Measurements from ENCODE around the gene GALNT10. TPM values are rescaled to one million over a fixed set of nuclear protein-coding genes. Genes with fewer than 3 reads are reported as not detected.

The GALNT10 gene
- polyA plus RNA-seq, 1 donor (not counting 4 experiments of a cell fraction or from before 2014, with no cell fraction given) = 17.9 TPM

GRCh38 chr5:154295551-154295950 lies 105.0 kb downstream of the GALNT10 start:
- Histone ChIP-seq H3K9me3 (ENCODE audit: control insufficient read depth, low read depth, low read length) (no peaks in the 10 kb centered on the region), H3K4me3 (ENCODE audit: control insufficient read depth in 2 of 3, extremely low read depth in 1 of 3, insufficient read depth in 2 of 3, low read depth in 1 of 3, low read length in 3 of 3) (no peak overlapping the region), H3K9ac (ENCODE audit: control insufficient read depth, extremely low read depth, insufficient read depth, low read length) (no peak overlapping the region), H4K20me1 (ENCODE audit: control insufficient read depth, extremely low read depth, insufficient read depth, low read length) (no peaks in the 10 kb centered on the region), H3K27me3 (ENCODE audit: control insufficient read depth, extremely low read depth, insufficient read depth, low read length) (no peaks in the 10 kb centered on the region), H2AFZ (ENCODE audit: control insufficient read depth, low read length) (no peak overlapping the region), H3K79me2 (ENCODE audit: control insufficient read depth, insufficient read depth, low read length) (no peaks in the 10 kb centered on the region), H3K9me1 (ENCODE audit: control insufficient read depth, extremely low read depth, insufficient read depth, low read length) (peaks cover 4% of the 10 kb centered on the region), H3K36me3 (ENCODE audit: control insufficient read depth in 2 of 2, extremely low read depth in 1 of 2, insufficient read depth in 2 of 2, low read length in 2 of 2) (no peaks in the 10 kb centered on the region), H3K4me2 (ENCODE audit: control insufficient read depth, extremely low read depth, insufficient read depth, low read depth, low read length) (no peak overlapping the region), H3K27ac (ENCODE audit: control insufficient read depth, insufficient read depth, low read length) (no peak overlapping the region), H3K4me1 (ENCODE audit: control insufficient read depth, extremely low read depth, insufficient read depth, low read length) (no peaks in the 10 kb centered on the region)
- FAIRE-seq (no peak), DNase-seq (ENCODE audit: low read depth, low spot score) (no peak)
- dilution Hi-C loops (cut with MboI; ENCODE audit: extremely low pct_ligation_motif_present, low sequenced_read_pairs) = no loop called here
- TF ChIP-seq EZH2 (IDR thresholded peaks at IDR 0.05; ENCODE audit: low read length) = no peak
- no peak for TF ChIP-seq CTCF (optimal IDR thresholded peaks at IDR 0.05 in 1 of 3, IDR thresholded peaks at IDR 0.05 in 1 of 3, conservative IDR thresholded peaks at IDR 0.05 in 1 of 3; ENCODE audit: extremely low read depth in 1 of 3, insufficient read depth in 2 of 3, low read length in 3 of 3)

- Histone ChIP-seq H3K36me3 (ENCODE audit: control insufficient read depth in 2 of 2, extremely low read depth in 1 of 2, insufficient read depth in 2 of 2, low read length in 2 of 2) (no peaks in the 10 kb centered on the region), H2AFZ (ENCODE audit: control insufficient read depth, low read length) (no peak overlapping the region), H3K4me2 (ENCODE audit: control insufficient read depth, extremely low read depth, insufficient read depth, low read depth, low read length) (no peak overlapping the region), H4K20me1 (ENCODE audit: control insufficient read depth, extremely low read depth, insufficient read depth, low read length) (no peaks in the 10 kb centered on the region), H3K27me3 (ENCODE audit: control insufficient read depth, extremely low read depth, insufficient read depth, low read length) (no peaks in the 10 kb centered on the region), H3K9me1 (ENCODE audit: control insufficient read depth, extremely low read depth, insufficient read depth, low read length) (no peaks in the 10 kb centered on the region), H3K9me3 (ENCODE audit: control insufficient read depth, low read depth, low read length) (no peaks in the 10 kb centered on the region), H3K27ac (ENCODE audit: control insufficient read depth, insufficient read depth, low read length) (no peak overlapping the region), H3K79me2 (ENCODE audit: control insufficient read depth, insufficient read depth, low read length) (no peaks in the 10 kb centered on the region), H3K4me1 (ENCODE audit: control insufficient read depth, extremely low read depth, insufficient read depth, low read length) (no peaks in the 10 kb centered on the region), H3K9ac (ENCODE audit: control insufficient read depth, extremely low read depth, insufficient read depth, low read length) (no peak overlapping the region), H3K4me3 (ENCODE audit: control insufficient read depth in 2 of 3, extremely low read depth in 1 of 3, insufficient read depth in 2 of 3, low read depth in 1 of 3, low read length in 3 of 3) (no peak overlapping the region)
- dilution Hi-C loops (cut with MboI; ENCODE audit: extremely low pct_ligation_motif_present, low sequenced_read_pairs) = no loop called here
- FAIRE-seq = no peak
- TF ChIP-seq CTCF (optimal IDR thresholded peaks at IDR 0.05 in 1 of 3, IDR thresholded peaks at IDR 0.05 in 1 of 3, conservative IDR thresholded peaks at IDR 0.05 in 1 of 3; ENCODE audit: extremely low read depth in 1 of 3, insufficient read depth in 2 of 3, low read length in 3 of 3) = no peak
- TF ChIP-seq EZH2 (IDR thresholded peaks at IDR 0.05; ENCODE audit: low read length) = no peak
- DNase-seq (ENCODE audit: low read depth, low spot score) = no peak
Measured at GRCh38 chr5:154296525-154297159, 106.1 kb downstream of the GALNT10 start.

All from keratinocyte (primary cell).